Jurkat, Clone E6-1 (cell line): ENCODE results near the gene TMEM80.
A peak's percentile ranks its signal among the peaks of the same experiment; 100 is the strongest.
"Not testable (repeated sequence)": the region's sequence is repeated elsewhere in the genome, so short reads cannot be mapped to it uniquely, and the experiment has no call there.

Source experiments
- DNase-seq: peaks from one replicate; pipeline ENCODE4 v3.0.0-alpha.2; 2011; ENCODE audit warnings: low read depth, low spot score
- H3K4me3 ChIP-seq: 2 replicates; pipeline ENCODE4 v1.5.1; 2011; ENCODE audit warnings: mild to moderate bottlenecking, low read length, control low read depth, moderate library complexity

TMEM80 gene

DNA sequence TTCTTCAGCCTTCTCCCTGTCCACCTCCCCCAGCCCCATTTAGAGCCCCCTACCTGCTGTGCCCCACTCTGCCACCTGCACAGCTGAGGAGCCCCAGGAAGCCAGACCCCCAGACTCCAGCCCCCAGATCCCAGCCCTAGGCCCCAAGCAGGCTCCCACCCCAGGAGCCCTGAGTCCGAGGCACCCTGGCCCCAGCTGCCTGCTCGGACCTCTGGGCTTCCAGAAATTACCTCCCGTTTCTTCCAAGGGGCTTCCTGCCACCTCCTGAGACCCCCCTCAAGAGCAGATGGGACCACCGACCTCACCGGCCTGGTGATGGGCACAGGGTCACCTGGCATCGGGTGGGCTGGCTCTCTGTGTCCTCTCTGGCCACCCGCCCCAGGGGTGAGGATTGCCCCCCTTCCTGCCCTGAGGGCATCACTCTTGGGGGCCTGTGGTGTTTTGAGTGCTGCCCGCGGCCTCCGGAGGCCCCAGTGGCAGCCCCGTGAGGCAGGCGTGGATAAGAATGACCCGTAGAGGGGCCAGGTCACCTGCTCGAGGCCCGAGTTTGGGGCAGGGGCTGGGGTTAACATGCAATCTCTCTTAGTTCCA is 33.4 kb downstream of the TMEM80 start:
- H3K4me3 ChIP-seq, result no peak overlapping the region
- no peak for DNase-seq

DNA sequence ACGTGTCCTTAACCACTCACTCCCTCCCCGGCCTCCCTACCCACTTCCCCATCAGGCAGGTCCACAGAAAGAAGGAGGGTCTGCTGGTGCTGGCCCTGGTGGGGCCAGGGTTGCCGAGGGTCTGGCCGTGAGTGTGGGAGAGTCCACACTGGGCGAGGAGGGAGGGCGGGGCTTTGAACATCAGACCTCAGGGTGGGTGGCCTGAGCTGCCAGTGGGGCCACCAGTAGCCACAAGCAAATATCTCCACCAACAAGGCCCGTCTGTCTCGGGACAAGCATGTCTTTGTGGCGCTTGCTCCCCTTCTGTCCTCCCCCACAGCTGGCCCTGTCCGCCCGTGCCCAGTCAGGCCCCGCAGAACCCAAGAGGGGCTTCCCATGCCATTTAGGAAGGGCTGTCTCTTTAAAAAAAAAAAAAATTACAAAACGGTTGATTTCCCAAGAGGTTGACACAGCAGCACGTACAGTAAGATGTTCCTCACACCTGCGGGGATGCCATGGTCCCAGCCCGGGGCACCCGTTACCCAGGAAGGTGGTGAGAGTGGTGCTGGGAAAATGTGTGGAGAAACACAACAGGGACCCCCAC is 34.0 kb downstream of the TMEM80 start:
- DNase-seq, result no peak
- no peak overlapping the region for H3K4me3 ChIP-seq

DNA sequence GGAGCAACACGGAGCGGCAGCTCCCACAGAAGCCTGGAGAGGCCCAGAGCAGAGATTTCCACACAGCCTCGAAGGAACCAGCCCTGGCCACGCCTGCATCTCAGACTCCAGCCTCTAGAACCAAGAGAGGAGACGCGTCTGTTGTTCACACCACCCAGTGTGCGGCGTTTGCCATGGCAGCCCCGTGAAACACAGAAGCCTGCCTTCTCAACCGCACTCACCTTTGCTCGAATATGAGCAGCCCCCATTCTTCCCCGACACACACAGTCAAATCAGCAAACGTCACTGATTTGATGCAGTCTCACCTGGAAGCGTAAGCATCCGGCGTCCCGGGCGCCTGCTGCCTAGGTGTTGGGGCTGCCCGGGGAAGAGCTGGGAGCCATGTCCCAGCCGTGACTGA is 37.5 kb downstream of the TMEM80 start:
- DNase-seq, result no peak
- H3K4me3 ChIP-seq, result no peak overlapping the region

DNA sequence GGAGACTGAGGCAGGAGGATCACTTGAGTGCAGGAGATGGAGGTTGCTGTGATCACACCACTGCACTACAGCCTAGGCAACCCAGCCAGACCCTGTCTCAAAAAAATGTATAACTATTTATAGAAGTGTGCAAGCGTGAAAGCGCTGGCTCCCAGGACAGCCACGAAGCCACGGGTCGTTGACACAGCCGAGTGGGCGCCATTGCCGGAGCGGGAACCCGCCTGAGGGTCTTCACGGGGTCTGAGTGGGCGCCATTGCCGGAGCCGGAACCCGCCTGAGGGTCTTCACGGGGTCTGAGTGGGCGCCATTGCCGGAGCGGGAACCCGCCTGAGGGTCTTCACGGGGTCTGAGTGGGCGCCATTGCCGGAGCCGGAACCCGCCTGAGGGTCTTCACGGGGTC is 38.9 kb downstream of the TMEM80 start:
- DNase-seq, H3K4me3 ChIP-seq: not testable (repeated sequence)

DNA sequence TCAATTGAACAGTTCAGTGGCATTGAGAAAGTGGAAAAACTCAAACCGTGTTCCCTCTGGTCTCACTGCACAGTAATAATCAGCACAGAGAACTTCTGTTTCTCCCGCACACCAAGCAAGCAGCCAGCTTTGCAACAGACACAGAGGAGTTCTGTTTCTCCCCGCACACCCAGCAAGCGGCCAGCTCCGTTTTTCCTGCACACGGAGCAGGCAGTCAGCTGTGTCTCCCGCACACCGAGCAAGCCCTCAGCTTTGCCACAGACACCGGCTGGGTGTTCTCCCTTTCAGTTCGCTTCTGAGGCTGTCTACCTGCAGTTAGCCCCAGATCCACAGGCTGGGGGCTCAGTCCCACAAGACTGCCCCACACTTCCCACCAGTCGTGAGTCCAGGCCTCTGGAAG is 41.8 kb downstream of the TMEM80 start:
- H3K4me3 ChIP-seq, result no peak overlapping the region

DNA sequence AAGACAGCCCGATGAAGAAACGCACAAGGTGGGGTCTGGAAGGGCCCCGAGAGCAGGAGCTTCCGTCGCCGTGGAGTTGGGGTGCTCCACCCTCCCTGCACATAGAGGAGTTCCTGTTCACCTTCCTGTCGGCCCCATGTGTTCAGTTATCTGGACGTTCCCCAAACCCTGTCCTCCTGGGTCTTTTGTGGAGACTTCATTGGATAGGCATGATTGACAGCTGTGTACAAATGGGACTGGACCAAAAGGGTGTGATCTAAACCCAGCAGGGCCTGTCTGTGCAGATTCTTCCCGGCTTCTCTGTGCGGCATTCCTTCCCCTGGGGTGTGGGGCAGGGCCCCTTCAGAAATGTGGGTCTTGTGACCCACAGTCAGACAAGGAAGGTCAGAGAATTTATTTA is 42.3 kb downstream of the TMEM80 start:
- H3K4me3 ChIP-seq, DNase-seq: not testable (repeated sequence)

More for the DNA sequence above, 41.8 kb downstream of the TMEM80 start:
- DNase-seq, result no peak

GRCh38 chr11:742156-742546 is 46.5 kb downstream of the TMEM80 start:
- H3K4me3 ChIP-seq, result no peak overlapping the region
- no peak for DNase-seq

GRCh38 chr11:742571-743201 is 47.1 kb downstream of the TMEM80 start:
- H3K4me3 ChIP-seq, result no peak overlapping the region

GRCh38 chr11:745428-745827 is 49.8 kb downstream of the TMEM80 start:
- no peak overlapping the region for H3K4me3 ChIP-seq

More at GRCh38 chr11:742571-743201, 47.1 kb downstream of the TMEM80 start:
- no peak for DNase-seq

DNA sequence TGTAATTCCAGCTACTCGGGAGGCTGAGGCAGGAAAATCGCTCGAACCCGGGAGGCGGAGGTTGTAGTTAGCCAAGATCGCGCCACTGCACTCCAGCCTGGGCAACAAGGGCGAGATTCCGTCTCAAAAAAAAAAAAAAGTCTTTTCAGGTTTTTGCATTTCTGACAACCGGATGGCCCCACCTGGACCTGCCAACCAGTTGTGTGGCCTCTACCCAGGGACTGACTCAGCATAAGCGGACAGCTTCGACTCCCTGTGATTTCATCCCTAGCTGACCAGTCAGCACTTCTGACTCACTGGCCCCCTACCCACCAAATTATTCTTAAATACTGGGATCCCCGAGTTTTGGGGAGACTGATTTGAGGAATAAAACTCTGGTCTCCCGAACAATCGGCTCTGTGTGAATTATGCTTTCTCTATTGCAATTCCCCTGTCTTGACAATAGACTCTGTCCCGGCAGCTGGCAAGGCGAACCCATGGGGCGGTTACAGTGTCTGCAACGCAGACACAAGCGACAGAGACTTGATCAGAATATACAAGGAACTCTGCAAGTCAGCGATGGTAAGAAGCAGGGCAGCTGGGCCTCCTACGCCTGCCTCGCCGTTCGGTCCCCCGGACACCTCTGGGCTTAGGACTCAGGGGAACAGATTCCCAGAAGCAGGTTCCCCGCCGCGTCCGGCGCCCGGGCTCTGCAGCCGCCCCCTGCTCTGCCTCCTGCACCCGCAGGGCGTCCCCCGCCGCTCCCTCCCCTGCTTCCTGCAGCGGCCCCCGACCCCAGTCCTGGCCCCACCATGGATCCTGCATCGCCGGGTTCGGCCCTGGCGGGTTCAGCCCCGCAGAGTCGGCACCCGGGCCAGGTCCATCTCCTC is 50.9 kb downstream of the TMEM80 start:
- DNase-seq, result peak; percentile 40
- H3K4me3 ChIP-seq, result peak overlapping the region; percentile 86

More at GRCh38 chr11:745428-745827, 49.8 kb downstream of the TMEM80 start:
- DNase-seq, result no peak

DNA sequence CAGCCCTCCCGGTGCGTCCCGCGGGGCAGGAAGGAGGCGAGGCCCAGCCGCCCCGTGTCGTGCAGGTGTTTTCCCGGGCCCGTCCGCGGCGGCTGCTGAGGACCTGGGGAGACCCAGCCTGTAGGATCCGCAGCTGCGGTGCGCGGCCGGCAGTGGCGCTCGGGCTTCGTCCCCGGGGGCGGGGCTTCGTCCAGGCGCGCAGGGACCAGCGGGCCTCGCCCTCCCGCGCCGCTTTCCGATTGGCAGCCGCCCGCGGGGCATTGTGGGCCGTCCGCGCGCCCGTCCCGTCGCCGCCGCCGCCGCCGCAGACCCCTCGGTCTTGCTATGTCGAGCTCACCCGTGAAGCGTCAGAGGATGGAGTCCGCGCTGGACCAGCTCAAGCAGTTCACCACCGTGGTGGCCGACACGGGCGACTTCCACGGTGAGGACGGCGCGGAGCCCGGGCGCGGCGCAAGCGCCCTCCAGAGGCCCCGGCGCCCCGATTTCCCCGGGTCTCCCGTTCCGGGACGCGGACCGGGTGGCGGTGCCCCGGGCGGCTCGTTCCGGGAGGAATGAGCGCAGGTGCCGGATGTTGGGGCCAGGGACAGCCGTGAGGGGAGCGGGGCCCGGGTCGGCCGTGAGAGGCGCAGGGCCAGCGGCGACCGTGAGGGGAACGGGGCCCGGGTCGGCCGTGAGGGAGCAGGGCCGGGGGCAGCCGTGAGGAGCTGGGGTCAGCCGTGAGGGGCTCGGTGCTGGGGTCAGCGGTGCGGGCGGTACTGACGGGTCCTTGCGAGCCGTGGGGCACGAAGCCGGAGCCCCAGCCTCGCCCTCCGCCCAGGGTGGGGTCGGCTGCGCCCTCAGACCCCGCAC is 51.8 kb downstream of the TMEM80 start, which contains the start of gene TALDO1:
TALDO1 (plus strand) TSS at position 307 of the 849 bp plus-strand sequence; CDS start at position 325, 18 bp downstream.
- DNase-seq, result peak; percentile 51
- H3K4me3 ChIP-seq, result peak within 1 kb of the TSS; percentile 86

- no peak for DNase-seq
- peak overlapping the region; percentile 86 for H3K4me3 ChIP-seq
Measured at GRCh38 chr11:748007-748359, 52.4 kb downstream of the TMEM80 start.

- no peak overlapping the region for H3K4me3 ChIP-seq
- DNase-seq, result no peak
Measured at GRCh38 chr11:749731-750130, 54.1 kb downstream of the TMEM80 start.
